GM18517 (cell line): Measurements from ENCODE around the gene P3H3.
"Not testable (repeated sequence)": the region's sequence is repeated elsewhere in the genome, so short reads cannot be mapped to it uniquely, and the experiment has no call there.

Source experiments
- ATAC-seq: cut with Tn5 transposase; IDR thresholded peaks from one replicate; pipeline ENCODE4 v1.9.1; 2021; ENCODE audit warnings: mild to moderate bottlenecking, moderate library complexity; ENCODE audit not compliant: unreplicated experiment

Gene P3H3

GRCh38 chr12:6865307-6865706 lies 37.1 kb downstream of the P3H3 start:
- ATAC-seq, result not testable (repeated sequence)

DNA sequence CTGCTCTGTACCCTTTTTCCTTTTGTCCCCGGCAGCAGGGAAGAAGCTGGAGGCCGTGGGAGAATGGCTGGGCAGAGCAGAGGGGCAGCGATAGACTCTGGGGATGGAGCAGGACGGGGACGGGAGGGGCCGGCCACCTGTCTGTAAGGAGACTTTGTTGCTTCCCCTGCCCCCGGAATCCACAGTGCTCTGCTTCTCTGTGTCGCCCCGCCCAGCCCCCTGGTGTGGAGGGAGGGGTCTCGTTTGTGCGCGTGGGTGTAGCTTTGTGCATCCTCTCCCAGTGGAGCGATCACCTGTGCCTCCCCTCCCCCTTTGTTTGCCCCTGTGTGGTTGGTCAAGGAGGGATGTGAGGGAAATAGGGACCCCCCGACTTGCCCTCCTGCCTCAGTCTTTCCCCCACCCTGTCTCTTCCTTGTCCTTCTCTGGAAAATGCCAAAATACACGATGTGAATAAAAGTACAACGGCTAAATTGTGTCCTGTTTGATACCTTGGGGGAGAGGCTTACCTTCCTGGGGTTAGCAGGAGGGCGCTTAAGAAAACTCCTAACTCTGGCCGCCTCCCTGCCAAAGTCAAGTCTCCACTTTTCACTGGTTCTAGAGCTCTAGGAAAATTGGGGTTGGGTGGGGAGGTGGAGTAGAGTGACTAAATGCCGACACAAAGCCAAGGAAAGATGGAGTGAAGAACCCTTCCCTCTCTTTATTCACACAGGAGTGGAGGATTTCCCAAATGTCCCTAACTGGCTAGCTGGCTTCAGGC lies 38.1 kb downstream of the P3H3 start:
- no peak for ATAC-seq

GRCh38 chr12:6866920-6867412 lies 38.8 kb downstream of the P3H3 start:
- ATAC-seq, result no peak

GRCh38 chr12:6867413-6868210 lies 39.4 kb downstream of the P3H3 start, which contains the start of gene TPI1:
TPI1 (plus strand) TSS chr12:6867531; CDS start chr12:6867567, 36 bp downstream.
- no peak for ATAC-seq

GRCh38 chr12:6868211-6869048 lies 40.2 kb downstream of the P3H3 start:
- ATAC-seq, result no peak

DNA sequence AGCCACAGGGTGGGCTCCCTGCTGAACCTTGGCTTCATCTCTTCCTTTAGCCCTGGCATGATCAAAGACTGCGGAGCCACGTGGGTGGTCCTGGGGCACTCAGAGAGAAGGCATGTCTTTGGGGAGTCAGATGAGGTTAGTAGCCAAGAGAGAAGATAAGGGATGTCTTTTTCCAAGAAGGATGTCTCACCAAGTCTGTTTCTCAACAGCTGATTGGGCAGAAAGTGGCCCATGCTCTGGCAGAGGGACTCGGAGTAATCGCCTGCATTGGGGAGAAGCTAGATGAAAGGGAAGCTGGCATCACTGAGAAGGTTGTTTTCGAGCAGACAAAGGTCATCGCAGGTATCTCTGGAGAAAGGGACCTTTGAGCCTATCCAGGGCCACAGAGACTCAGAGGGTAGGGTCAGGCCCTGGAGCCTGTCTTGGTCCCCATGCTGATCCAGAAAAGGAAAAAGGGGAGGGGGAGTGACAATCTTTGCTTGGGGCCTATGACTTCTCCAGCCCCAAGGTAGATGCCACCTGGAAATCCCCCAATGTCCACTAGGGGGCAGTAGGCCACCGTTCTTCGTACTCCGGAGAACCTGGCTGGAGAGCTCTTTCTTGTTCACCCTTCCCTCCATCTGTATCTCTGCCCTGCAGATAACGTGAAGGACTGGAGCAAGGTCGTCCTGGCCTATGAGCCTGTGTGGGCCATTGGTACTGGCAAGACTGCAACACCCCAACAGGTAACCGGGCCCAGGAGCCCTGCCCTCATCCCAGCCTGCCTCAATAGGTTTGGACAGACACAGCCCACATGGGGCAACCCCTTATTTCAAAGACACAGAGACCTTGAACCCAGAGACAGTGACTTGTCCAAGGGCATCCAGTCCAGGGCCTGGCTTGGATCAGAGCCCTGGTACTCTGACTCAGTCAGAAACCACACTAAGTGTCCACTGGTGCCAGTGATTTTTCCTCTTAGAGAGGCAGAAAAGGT lies 41.1 kb downstream of the P3H3 start:
- ATAC-seq, result no peak

DNA sequence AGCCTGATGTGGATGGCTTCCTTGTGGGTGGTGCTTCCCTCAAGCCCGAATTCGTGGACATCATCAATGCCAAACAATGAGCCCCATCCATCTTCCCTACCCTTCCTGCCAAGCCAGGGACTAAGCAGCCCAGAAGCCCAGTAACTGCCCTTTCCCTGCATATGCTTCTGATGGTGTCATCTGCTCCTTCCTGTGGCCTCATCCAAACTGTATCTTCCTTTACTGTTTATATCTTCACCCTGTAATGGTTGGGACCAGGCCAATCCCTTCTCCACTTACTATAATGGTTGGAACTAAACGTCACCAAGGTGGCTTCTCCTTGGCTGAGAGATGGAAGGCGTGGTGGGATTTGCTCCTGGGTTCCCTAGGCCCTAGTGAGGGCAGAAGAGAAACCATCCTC lies 42.1 kb downstream of the P3H3 start:
- not testable (repeated sequence) for ATAC-seq

GRCh38 chr12:6871052-6871957 lies 43.1 kb downstream of the P3H3 start:
- ATAC-seq, result no peak

DNA sequence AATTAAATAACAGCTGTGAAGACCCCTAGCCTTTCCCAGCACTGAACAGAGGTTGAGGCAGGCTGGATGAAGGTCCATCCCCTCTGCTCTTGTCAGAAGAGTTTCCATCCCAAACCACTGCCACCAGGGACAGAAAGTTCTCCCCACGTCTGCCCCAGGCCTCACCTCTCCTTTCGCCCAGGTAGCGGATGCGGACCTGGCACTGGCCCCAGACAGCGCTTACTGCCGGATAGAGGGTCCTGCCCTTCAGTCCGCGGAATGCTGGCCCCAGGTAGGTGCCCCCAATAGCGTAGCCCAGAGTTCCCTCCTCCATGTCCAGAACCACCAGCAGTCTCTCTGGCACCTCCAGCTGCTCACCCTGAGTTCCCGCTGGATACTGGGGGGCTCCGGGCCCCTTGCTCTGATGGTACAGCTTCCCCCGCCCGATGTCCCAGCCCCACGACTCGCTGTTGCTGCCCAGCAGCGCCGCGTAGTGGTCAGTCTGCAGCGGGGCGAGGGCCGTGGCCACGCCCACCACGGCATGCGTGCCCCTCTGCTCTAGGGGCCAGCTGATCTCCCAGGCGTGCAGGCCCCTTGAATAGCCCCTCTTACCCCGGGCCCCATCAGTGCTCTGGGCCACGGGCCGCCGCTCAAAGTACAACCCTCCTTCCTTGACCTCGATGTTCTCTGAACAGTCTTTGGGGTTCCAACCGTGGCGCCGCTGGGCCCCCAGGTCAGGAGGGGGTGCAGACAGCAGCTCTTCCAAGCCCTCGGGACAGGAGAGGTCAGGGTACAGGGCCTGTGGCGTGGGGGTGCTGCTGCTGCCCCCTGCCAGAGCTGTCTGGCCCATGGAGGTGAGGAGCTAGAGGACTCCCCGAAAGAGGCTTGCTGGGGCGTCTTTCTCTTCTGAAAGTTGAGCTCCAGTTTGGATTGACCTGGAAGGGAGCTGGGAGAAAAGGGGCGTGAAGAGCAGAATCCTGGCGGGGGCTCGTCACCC lies 44.2 kb downstream of the P3H3 start:
- ATAC-seq, result no peak

GRCh38 chr12:6873094-6874014 lies 45.1 kb downstream of the P3H3 start, which contains the start of gene SPSB2:
SPSB2 (minus strand) TSS chr12:6873303; CDS start chr12:6872901, 402 bp downstream.
- peak; percentile 55 for ATAC-seq

DNA sequence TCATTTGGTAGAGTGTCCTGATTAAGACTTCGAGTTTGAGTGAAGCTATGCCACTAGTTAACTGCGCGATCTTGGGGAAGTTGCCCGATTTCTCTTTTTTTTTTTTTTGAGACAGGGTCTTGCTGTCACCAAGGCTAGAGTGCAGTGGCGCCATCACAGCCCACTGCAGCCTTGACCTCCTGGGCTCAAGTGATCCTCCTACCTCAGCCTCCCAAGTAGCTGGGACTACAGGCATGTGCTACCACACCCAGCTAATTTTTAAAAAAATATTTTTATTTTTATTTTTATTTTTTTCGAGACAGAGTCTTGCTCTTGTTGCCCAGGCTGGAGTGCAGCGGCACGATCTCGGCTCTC lies 45.8 kb downstream of the P3H3 start:
- ATAC-seq, result not testable (repeated sequence)

- not testable (repeated sequence) for ATAC-seq
Measured at GRCh38 chr12:6879824-6880223, 51.6 kb downstream of the P3H3 start.

DNA sequence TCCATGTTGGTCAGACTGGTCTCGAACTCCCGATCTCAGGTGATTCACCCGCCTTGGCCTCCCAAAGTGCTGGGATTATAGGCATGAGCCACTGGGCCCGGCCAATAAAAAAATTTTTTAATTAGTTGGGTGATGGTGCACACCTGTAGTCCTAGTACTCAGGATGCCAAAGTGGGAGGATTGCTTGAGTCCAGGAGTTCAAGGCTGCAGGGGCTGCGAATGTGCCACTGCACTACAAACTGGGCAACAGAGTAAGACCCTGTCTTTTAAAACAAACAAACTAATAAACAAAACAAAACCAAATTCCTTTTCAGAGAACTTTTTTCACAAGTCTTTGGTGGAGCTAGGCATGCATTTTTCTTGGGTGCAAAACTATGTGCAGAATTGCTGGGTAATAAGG lies 55.0 kb downstream of the P3H3 start:
- no peak for ATAC-seq

- no peak for ATAC-seq
Measured at GRCh38 chr12:6883683-6884082, 55.5 kb downstream of the P3H3 start.

DNA sequence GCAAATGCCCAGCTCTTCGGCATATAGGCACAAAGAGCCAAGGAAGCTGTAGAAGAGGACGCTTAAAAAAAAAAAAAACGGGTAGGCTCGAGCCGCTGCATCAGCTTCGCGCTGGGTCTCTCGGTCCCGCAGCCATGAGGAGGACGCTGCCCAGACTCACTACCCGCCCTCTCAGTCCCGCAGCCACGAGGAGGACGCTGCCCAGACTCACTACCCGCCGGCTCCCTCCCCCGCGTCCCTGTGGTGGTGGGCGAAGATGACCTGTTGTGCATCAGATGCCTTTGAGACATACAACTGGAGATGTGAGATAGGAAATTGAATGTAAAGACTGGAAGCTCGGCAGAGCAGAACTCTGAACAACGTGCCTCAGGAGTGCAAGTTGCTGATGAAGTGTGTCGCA lies 56.3 kb downstream of the P3H3 start:
- no peak for ATAC-seq

DNA sequence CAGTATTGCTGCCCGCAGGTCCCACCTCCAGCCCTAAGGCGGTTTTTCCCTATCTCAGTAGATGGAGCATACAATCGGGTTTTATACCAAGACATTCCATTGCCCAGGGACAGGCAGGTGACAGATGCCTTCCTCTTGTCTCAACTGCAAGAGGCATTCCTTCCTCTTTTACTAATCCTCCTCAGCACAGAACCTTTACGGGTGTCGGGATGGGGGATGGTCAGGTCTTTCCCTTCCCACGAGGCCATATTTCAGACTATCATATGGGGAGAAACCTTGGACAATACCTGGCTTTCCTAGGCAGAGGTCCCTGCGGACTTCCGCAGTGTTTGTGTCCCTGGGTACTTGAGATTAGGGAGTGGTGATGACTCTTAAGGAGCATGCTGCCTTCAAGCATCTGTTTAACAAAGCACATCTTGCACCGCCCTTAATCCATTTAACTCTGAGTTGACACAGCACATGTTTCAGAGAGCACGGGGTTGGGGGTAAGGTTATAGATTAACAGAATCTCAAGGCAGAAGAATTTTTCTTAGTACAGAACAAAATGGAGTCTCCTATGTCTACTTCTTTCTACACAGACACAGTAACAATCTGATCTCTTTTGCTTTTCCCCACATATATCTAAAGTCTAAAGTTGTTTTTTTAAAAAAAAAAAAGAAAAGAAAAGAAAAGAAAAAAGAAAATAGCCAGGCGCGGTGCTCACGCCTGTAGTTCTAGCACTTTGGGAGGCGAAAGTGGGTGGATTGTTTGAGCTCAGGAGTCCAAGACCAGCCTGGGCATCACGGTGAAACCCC lies 58.2 kb downstream of the P3H3 start:
- ATAC-seq, result not testable (repeated sequence)
